ENCODE data around the gene SEMA4G. TPM values are rescaled to one million over a fixed set of nuclear protein-coding genes. Genes with fewer than 3 reads are reported as not detected.

SEMA4G gene
- total RNA-seq, 1 experiment from 2014 or later, result 8.5 TPM

GRCh38 chr10:101012525-101013364 lies 43.4 kb downstream of the SEMA4G start:
- H2AFZ ChIP-seq (ENCODE audit: low read length), result no peak overlapping the region
- no peak overlapping the region for H3K27ac ChIP-seq (ENCODE audit: insufficient read length, low read depth, low read length)
- H3K23ac ChIP-seq (ENCODE audit: insufficient read length, low read depth, low read length), result no peak overlapping the region
- H3K79me2 ChIP-seq (ENCODE audit: insufficient read depth, low read length), result no peaks in the 10 kb centered on the region
- H3K9ac ChIP-seq (ENCODE audit: extremely low read depth, insufficient read length, low read length), result no peak overlapping the region
- Mint-ChIP-seq H3K27me3 (ENCODE audit: low read depth) (peaks cover 41% of the 10 kb centered on the region), H3K27ac (peak overlapping the region in 1 of 3 experiments; percentile 32; a peak in 2 of 7 replicates), H3K36me3 (ENCODE audit: insufficient read depth in 1 of 3, low read depth in 3 of 3) (no peaks in the 10 kb centered on the region), H3K4me1 (peaks cover 24 to 46% of the 10 kb centered on the region in 2 experiments), H3K4me3 (peak overlapping the region in 1 of 2 experiments; percentile 2; a peak in 1 of 5 replicates), H3K9me3 (no peaks in the 10 kb centered on the region; a peak in 1 of 5 replicates)
- H4K91ac ChIP-seq (ENCODE audit: insufficient read length, low read depth, low read length), result no peak overlapping the region
- H3K4me1 ChIP-seq (ENCODE audit: insufficient read depth, low read length), result no peaks in the 10 kb centered on the region
- no peak overlapping the region for H3K56ac ChIP-seq (ENCODE audit: insufficient read length, low read depth, low read length)
- no peak overlapping the region for H3T11ph ChIP-seq (ENCODE audit: low read length)
- no peak overlapping the region for H2BK12ac ChIP-seq (ENCODE audit: insufficient read length, low read depth, low read length)
- H3K18ac ChIP-seq (ENCODE audit: insufficient read length, low read depth, low read length), result no peak overlapping the region
- H2BK20ac ChIP-seq (ENCODE audit: low read depth, low read length, poor library complexity, severe bottlenecking), result no peak overlapping the region
- no CpG with 5 or more reads among the region's 14 CpGs for WGBS (ENCODE audit: extremely low coverage, insufficient read length, low lambda C conversion rate)
- no peak overlapping the region for H2BK15ac ChIP-seq (ENCODE audit: low read depth, low read length)
- no peaks in the 10 kb centered on the region for H4K20me1 ChIP-seq (ENCODE audit: control insufficient read depth, insufficient read depth, insufficient read length)
- no peaks in the 10 kb centered on the region for H3K79me1 ChIP-seq (ENCODE audit: insufficient read depth, low read depth, low read length, poor library complexity, severe bottlenecking)
- no peak overlapping the region for H2BK120ac ChIP-seq (ENCODE audit: low read depth, low read length, poor library complexity, severe bottlenecking)
- no peak overlapping the region for H3K4me2 ChIP-seq (ENCODE audit: insufficient read depth, insufficient read length, low read length)
- DNase-seq, result peak; percentile 86
- H3K14ac ChIP-seq (ENCODE audit: insufficient read depth, low read length), result no peak overlapping the region
- H2BK5ac ChIP-seq (ENCODE audit: insufficient read length, low read length), result no peak overlapping the region
- H3K23me2 ChIP-seq (ENCODE audit: insufficient read length, low read depth, low read length, poor library complexity, severe bottlenecking), result no peaks in the 10 kb centered on the region
- no peak overlapping the region for H2AK5ac ChIP-seq (ENCODE audit: insufficient read length, low read length)
- no peak overlapping the region for H4K8ac ChIP-seq (replicated peaks; ENCODE audit: insufficient read length, low read depth, low read length)
- no peaks in the 10 kb centered on the region for H3K9me3 ChIP-seq (ENCODE audit: control insufficient read depth, low read depth, low read length)
- TF ChIP-seq, protein P1, sequence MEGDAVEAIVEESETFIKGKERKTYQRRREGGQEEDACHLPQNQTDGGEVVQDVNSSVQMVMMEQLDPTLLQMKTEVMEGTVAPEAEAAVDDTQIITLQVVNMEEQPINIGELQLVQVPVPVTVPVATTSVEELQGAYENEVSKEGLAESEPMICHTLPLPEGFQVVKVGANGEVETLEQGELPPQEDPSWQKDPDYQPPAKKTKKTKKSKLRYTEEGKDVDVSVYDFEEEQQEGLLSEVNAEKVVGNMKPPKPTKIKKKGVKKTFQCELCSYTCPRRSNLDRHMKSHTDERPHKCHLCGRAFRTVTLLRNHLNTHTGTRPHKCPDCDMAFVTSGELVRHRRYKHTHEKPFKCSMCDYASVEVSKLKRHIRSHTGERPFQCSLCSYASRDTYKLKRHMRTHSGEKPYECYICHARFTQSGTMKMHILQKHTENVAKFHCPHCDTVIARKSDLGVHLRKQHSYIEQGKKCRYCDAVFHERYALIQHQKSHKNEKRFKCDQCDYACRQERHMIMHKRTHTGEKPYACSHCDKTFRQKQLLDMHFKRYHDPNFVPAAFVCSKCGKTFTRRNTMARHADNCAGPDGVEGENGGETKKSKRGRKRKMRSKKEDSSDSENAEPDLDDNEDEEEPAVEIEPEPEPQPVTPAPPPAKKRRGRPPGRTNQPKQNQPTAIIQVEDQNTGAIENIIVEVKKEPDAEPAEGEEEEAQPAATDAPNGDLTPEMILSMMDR (conservative IDR thresholded peaks at IDR 0.05), result peak; percentile 98
- no peak overlapping the region for H3K4ac ChIP-seq (ENCODE audit: low read depth, low read length)
- no peak overlapping the region for H4K5ac ChIP-seq (ENCODE audit: insufficient read length, low read depth, low read length)
- peaks cover 7% of the 10 kb centered on the region; the same call in 1 of the 2 replicates for H3K27me3 ChIP-seq (ENCODE audit: insufficient read depth, low read length)
